ENCODE data around the gene VCAN. TPM values are rescaled to one million over a fixed set of nuclear protein-coding genes. Genes with fewer than 3 reads are reported as not detected.

Gene VCAN
- polyA plus RNA-seq = under 1 TPM; 0.35 to 0.89 TPM

GRCh38 chr5:83471405-83472212 is at the start of gene VCAN:
VCAN (plus strand) TSS chr5:83471744; CDS start chr5:83483519, 11,775 bp downstream.
- peaks cover 0 to 10% of the 10 kb centered on the region in 2 donors for H3K27me3 ChIP-seq (ENCODE audit: control insufficient read depth in 1 of 2, insufficient read depth in 2 of 2, low read length in 2 of 2)
- H3K36me3 ChIP-seq (ENCODE audit: control insufficient read depth in 2 of 2, insufficient read depth in 2 of 2, low read length in 1 of 2) = no peaks in the 10 kb centered on the region
- H3K4me3 ChIP-seq (ENCODE audit: low read depth in 1 of 2, low read length in 2 of 2) = peak within 1 kb of the TSS; percentile 36
- H3K9me3 ChIP-seq (ENCODE audit: control insufficient read depth in 2 of 2, insufficient read depth in 1 of 2, low read depth in 1 of 2, low read length in 1 of 2) = peaks cover 0 to 3% of the 10 kb centered on the region in 2 donors
- WGBS, 2 donors = 1 to 2% methylated on average over 43 of the region's 43 CpGs
- H3K4me1 ChIP-seq (ENCODE audit: control insufficient read depth in 2 of 2, insufficient read depth in 2 of 2, low read length in 1 of 2) = peaks cover 0 to 14% of the 10 kb centered on the region in 2 donors
- peak within 1 kb of the TSS in 1 of 2 donors; percentile 52 for H3K27ac ChIP-seq (ENCODE audit: low read depth in 2 of 2, low read length in 1 of 2)

DNA sequence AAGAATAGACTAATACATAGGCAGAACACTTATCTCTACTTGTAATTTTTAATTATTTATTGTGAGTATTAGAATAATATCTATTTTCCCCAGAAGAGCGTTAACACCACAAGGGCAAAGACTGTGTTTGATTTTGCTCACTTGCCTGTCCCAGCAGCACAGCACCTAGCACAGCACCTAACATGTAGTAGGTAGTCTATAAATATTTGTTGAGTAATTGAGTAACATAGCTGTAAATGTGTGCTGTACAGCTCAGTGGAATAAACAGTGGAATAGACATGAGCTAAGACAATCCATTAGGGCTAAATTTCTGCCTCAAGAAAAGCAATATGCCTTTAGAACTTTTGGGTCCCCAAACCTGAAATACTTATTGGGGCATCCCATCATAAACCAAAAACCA is 49.3 kb upstream of the VCAN start:
- Histone ChIP-seq H3K9me3 (ENCODE audit: control insufficient read depth in 2 of 2, insufficient read depth in 1 of 2, low read depth in 1 of 2, low read length in 1 of 2) (no peaks in the 10 kb centered on the region), H3K27me3 (ENCODE audit: control insufficient read depth in 1 of 2, insufficient read depth in 2 of 2, low read length in 2 of 2) (no peaks in the 10 kb centered on the region), H3K36me3 (ENCODE audit: control insufficient read depth in 2 of 2, insufficient read depth in 2 of 2, low read length in 1 of 2) (no peaks in the 10 kb centered on the region), H3K27ac (ENCODE audit: low read depth in 2 of 2, low read length in 1 of 2) (no peak overlapping the region), H3K4me1 (ENCODE audit: control insufficient read depth in 2 of 2, insufficient read depth in 2 of 2, low read length in 1 of 2) (no peaks in the 10 kb centered on the region), H3K4me3 (ENCODE audit: low read depth in 1 of 2, low read length in 2 of 2) (no peak overlapping the region)
- WGBS, 2 donors = 84 to 96% methylated on average over 1 of the region's 1 CpG

GRCh38 chr5:83426855-83427254 is 44.7 kb upstream of the VCAN start:
- Histone ChIP-seq H3K9me3 (ENCODE audit: control insufficient read depth in 2 of 2, insufficient read depth in 1 of 2, low read depth in 1 of 2, low read length in 1 of 2) (no peaks in the 10 kb centered on the region), H3K27me3 (ENCODE audit: control insufficient read depth in 1 of 2, insufficient read depth in 2 of 2, low read length in 2 of 2) (no peaks in the 10 kb centered on the region), H3K36me3 (ENCODE audit: control insufficient read depth in 2 of 2, insufficient read depth in 2 of 2, low read length in 1 of 2) (no peaks in the 10 kb centered on the region), H3K4me1 (ENCODE audit: control insufficient read depth in 2 of 2, insufficient read depth in 2 of 2, low read length in 1 of 2) (no peaks in the 10 kb centered on the region), H3K4me3 (ENCODE audit: low read depth in 1 of 2, low read length in 2 of 2) (no peak overlapping the region), H3K27ac (ENCODE audit: low read depth in 2 of 2, low read length in 1 of 2) (no peak overlapping the region)
- 87 to 93% methylated on average over 1 of the region's 1 CpG for WGBS, 2 donors

DNA sequence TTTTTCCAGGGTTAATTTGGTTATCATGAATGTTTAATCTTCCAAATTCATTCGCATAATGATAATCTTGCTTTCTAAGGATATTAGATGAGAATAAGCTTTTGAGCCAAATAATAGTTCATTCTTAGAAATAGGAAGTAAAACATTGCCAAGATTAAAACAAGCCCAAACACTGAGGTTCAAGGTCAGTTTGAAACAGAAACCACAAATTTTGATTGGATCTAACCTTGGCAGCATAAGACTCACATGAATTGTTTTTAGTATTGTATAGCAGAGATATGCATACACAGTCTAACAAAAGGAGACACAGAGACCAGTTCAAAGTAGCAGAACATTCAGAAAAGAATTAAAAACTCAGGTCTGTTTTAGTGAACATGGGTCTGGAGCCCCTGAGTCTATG is 43.4 kb upstream of the VCAN start:
- 73 to 88% methylated on average over 1 of the region's 1 CpG for WGBS, 2 donors
- Histone ChIP-seq H3K27ac (ENCODE audit: low read depth in 2 of 2, low read length in 1 of 2) (no peak overlapping the region), H3K9me3 (ENCODE audit: control insufficient read depth in 2 of 2, insufficient read depth in 1 of 2, low read depth in 1 of 2, low read length in 1 of 2) (no peaks in the 10 kb centered on the region), H3K4me3 (ENCODE audit: low read depth in 1 of 2, low read length in 2 of 2) (no peak overlapping the region), H3K27me3 (ENCODE audit: control insufficient read depth in 1 of 2, insufficient read depth in 2 of 2, low read length in 2 of 2) (no peaks in the 10 kb centered on the region), H3K4me1 (ENCODE audit: control insufficient read depth in 2 of 2, insufficient read depth in 2 of 2, low read length in 1 of 2) (no peaks in the 10 kb centered on the region), H3K36me3 (ENCODE audit: control insufficient read depth in 2 of 2, insufficient read depth in 2 of 2, low read length in 1 of 2) (no peaks in the 10 kb centered on the region)

DNA sequence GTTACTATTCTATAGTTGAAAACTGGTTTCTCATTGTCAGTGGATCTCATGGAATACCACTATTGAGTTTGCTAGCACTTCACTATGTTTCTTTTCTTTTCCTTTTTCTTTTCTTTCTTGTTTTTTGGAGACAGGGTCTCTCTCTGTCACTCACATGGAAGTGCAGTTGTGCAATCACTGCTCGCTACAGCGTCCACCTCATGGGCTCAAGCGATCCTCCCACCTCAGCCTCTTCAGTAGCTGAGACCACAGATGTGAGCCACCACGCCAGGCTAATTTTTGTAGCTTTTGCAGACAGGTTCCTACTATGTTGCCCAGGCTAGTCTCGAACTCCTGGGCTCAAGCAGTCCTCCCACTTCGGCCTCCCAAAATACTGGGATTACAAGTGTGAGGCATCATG is 42.7 kb upstream of the VCAN start:
- no peaks in the 10 kb centered on the region for H3K4me1 ChIP-seq (ENCODE audit: control insufficient read depth in 2 of 2, insufficient read depth in 2 of 2, low read length in 1 of 2)
- no peak overlapping the region for H3K27ac ChIP-seq (ENCODE audit: low read depth in 2 of 2, low read length in 1 of 2)
- no peak overlapping the region for H3K4me3 ChIP-seq (ENCODE audit: low read depth in 1 of 2, low read length in 2 of 2)
- H3K36me3 ChIP-seq (ENCODE audit: control insufficient read depth in 2 of 2, insufficient read depth in 2 of 2, low read length in 1 of 2) = no peaks in the 10 kb centered on the region
- H3K9me3 ChIP-seq (ENCODE audit: control insufficient read depth in 2 of 2, insufficient read depth in 1 of 2, low read depth in 1 of 2, low read length in 1 of 2) = no peaks in the 10 kb centered on the region
- WGBS, 2 donors = 90 to 92% methylated on average over 6 of the region's 6 CpGs
- H3K27me3 ChIP-seq (ENCODE audit: control insufficient read depth in 1 of 2, insufficient read depth in 2 of 2, low read length in 2 of 2) = no peaks in the 10 kb centered on the region

- no peaks in the 10 kb centered on the region for H3K27me3 ChIP-seq (ENCODE audit: control insufficient read depth in 1 of 2, insufficient read depth in 2 of 2, low read length in 2 of 2)
- no peak overlapping the region for H3K4me3 ChIP-seq (ENCODE audit: low read depth in 1 of 2, low read length in 2 of 2)
- no peaks in the 10 kb centered on the region for H3K9me3 ChIP-seq (ENCODE audit: control insufficient read depth in 2 of 2, insufficient read depth in 1 of 2, low read depth in 1 of 2, low read length in 1 of 2)
- no peak overlapping the region for H3K27ac ChIP-seq (ENCODE audit: low read depth in 2 of 2, low read length in 1 of 2)
- H3K36me3 ChIP-seq (ENCODE audit: control insufficient read depth in 2 of 2, insufficient read depth in 2 of 2, low read length in 1 of 2) = no peaks in the 10 kb centered on the region
- no peaks in the 10 kb centered on the region for H3K4me1 ChIP-seq (ENCODE audit: control insufficient read depth in 2 of 2, insufficient read depth in 2 of 2, low read length in 1 of 2)
- WGBS, 2 donors = 40 to 47% methylated on average over 13 of the region's 13 CpGs
These were observed 41.2 kb upstream of the VCAN start for GRCh38 chr5:83430130-83431010.

- Histone ChIP-seq H3K27me3 (ENCODE audit: control insufficient read depth in 1 of 2, insufficient read depth in 2 of 2, low read length in 2 of 2) (no peaks in the 10 kb centered on the region), H3K27ac (ENCODE audit: low read depth in 2 of 2, low read length in 1 of 2) (no peak overlapping the region), H3K9me3 (ENCODE audit: control insufficient read depth in 2 of 2, insufficient read depth in 1 of 2, low read depth in 1 of 2, low read length in 1 of 2) (no peaks in the 10 kb centered on the region), H3K4me3 (ENCODE audit: low read depth in 1 of 2, low read length in 2 of 2) (no peak overlapping the region), H3K4me1 (ENCODE audit: control insufficient read depth in 2 of 2, insufficient read depth in 2 of 2, low read length in 1 of 2) (no peaks in the 10 kb centered on the region), H3K36me3 (ENCODE audit: control insufficient read depth in 2 of 2, insufficient read depth in 2 of 2, low read length in 1 of 2) (no peaks in the 10 kb centered on the region)
- WGBS, 2 donors = 54 to 82% methylated on average over 2 of the region's 2 CpGs
These were observed 37.7 kb upstream of the VCAN start for GRCh38 chr5:83433891-83434290.

DNA sequence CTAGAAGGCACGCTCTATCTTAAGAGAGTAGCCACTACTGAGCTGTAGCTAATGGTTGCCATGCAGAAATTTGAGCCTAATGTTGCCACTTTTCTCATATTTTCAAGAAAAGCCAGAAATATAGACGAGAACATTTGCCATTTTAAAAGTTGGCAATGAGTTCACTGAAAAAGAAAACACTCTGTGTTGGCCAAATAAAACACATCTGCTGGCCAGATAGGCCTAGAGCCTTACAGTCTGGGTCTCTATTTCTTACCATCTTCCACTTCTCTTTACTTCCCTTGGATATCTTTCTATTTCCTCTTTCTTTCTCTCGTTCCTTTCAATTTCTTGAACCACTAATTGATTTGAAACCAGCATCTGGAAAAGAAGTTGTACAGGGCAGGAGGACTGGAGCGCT is 36.6 kb upstream of the VCAN start:
- H3K27ac ChIP-seq (ENCODE audit: low read depth in 2 of 2, low read length in 1 of 2) = no peak overlapping the region
- no peaks in the 10 kb centered on the region for H3K9me3 ChIP-seq (ENCODE audit: control insufficient read depth in 2 of 2, insufficient read depth in 1 of 2, low read depth in 1 of 2, low read length in 1 of 2)
- WGBS, 2 donors = 58 to 62% methylated on average over 4 of the region's 4 CpGs
- H3K4me3 ChIP-seq (ENCODE audit: low read depth in 1 of 2, low read length in 2 of 2) = no peak overlapping the region
- H3K27me3 ChIP-seq (ENCODE audit: control insufficient read depth in 1 of 2, insufficient read depth in 2 of 2, low read length in 2 of 2) = no peaks in the 10 kb centered on the region
- H3K4me1 ChIP-seq (ENCODE audit: control insufficient read depth in 2 of 2, insufficient read depth in 2 of 2, low read length in 1 of 2) = no peaks in the 10 kb centered on the region
- no peaks in the 10 kb centered on the region for H3K36me3 ChIP-seq (ENCODE audit: control insufficient read depth in 2 of 2, insufficient read depth in 2 of 2, low read length in 1 of 2)

GRCh38 chr5:83436276-83436675 is 35.3 kb upstream of the VCAN start:
- Histone ChIP-seq H3K9me3 (ENCODE audit: control insufficient read depth in 2 of 2, insufficient read depth in 1 of 2, low read depth in 1 of 2, low read length in 1 of 2) (no peaks in the 10 kb centered on the region), H3K4me1 (ENCODE audit: control insufficient read depth in 2 of 2, insufficient read depth in 2 of 2, low read length in 1 of 2) (no peaks in the 10 kb centered on the region), H3K36me3 (ENCODE audit: control insufficient read depth in 2 of 2, insufficient read depth in 2 of 2, low read length in 1 of 2) (no peaks in the 10 kb centered on the region), H3K4me3 (ENCODE audit: low read depth in 1 of 2, low read length in 2 of 2) (no peak overlapping the region), H3K27ac (ENCODE audit: low read depth in 2 of 2, low read length in 1 of 2) (no peak overlapping the region), H3K27me3 (ENCODE audit: control insufficient read depth in 1 of 2, insufficient read depth in 2 of 2, low read length in 2 of 2) (no peaks in the 10 kb centered on the region)
- 92 to 95% methylated on average over 6 of the region's 6 CpGs for WGBS, 2 donors
